HepG2 (cell line): ENCODE data around the gene KRCC1. TPM values are rescaled to one million over a fixed set of nuclear protein-coding genes. Genes with fewer than 3 reads are reported as not detected.
A peak's percentile ranks its signal among the peaks of the same experiment; 100 is the strongest.

Experiments
- ARNT2 ChIP-seq: sonication (generic); formaldehyde crosslinking; IDR thresholded peaks from 2 replicates; pipeline ENCODE4 v1.8.0; 2022; ENCODE audit warnings: mild to moderate bottlenecking, low read depth, missing genetic modification reagents, moderate library complexity
- ARNTL ChIP-seq: sonication (generic); formaldehyde crosslinking; IDR thresholded peaks from 2 replicates; pipeline ENCODE4 v1.4.0; 2020; ENCODE audit warnings: mild to moderate bottlenecking, missing genetic modification reagents
- HNRNPUL1 ChIP-seq: fragments of 200-400 bp; formaldehyde crosslinking; IDR thresholded peaks from 2 replicates; pipeline ENCODE4 v1.6.1; 2017; ENCODE audit warnings: low read depth, mild to moderate bottlenecking, low read length, moderate library complexity
- HOXA3 ChIP-seq: sonication (generic); formaldehyde crosslinking; IDR thresholded peaks from 2 replicates; pipeline ENCODE4 v1.5.0; 2020; ENCODE audit warnings: missing genetic modification reagents
- MTA1 ChIP-seq: sonication (generic); formaldehyde crosslinking; IDR thresholded peaks from 2 replicates; pipeline ENCODE4 v1.4.0; 2020; ENCODE audit warnings: missing genetic modification reagents, mild to moderate bottlenecking, borderline replicate concordance
- RXRA ChIP-seq: sonication (generic); formaldehyde crosslinking; IDR thresholded peaks from 2 replicates; pipeline ENCODE4 v1.5.1; 2020; ENCODE audit warnings: missing genetic modification reagents
- SPEN ChIP-seq: sonication (generic); formaldehyde crosslinking; IDR thresholded peaks from 2 replicates; pipeline ENCODE4 v1.5.1; 2020; ENCODE audit warnings: low read depth, mild to moderate bottlenecking, missing genetic modification reagents
- SRY ChIP-seq: sonication (generic); formaldehyde crosslinking; IDR thresholded peaks from 2 replicates; pipeline ENCODE4 v1.8.0; 2022; ENCODE audit warnings: mild to moderate bottlenecking, missing genetic modification reagents
- ZBTB44 ChIP-seq: sonication (generic); formaldehyde crosslinking; IDR thresholded peaks from 2 replicates; pipeline ENCODE4 v1.4.0; 2020; ENCODE audit warnings: missing genetic modification reagents
- ZMAT5 ChIP-seq: sonication (generic); formaldehyde crosslinking; IDR thresholded peaks from 2 replicates; pipeline ENCODE4 v1.5.0; 2020; ENCODE audit warnings: mild to moderate bottlenecking, low read depth, missing genetic modification reagents, borderline replicate concordance
- ZNF354B ChIP-seq: sonication (generic); formaldehyde crosslinking; IDR thresholded peaks from 2 replicates; pipeline ENCODE4 v1.8.0; 2022; ENCODE audit warnings: mild to moderate bottlenecking, missing genetic modification reagents
- ZNF513 ChIP-seq: sonication (generic); formaldehyde crosslinking; conservative IDR thresholded peaks from 2 replicates; pipeline ENCODE4 v1.5.0; 2020; ENCODE audit warnings: missing genetic modification reagents
- ZNF800 ChIP-seq: sonication (generic); formaldehyde crosslinking; IDR thresholded peaks from 2 replicates; pipeline ENCODE4 v1.4.0; 2020; ENCODE audit warnings: missing genetic modification reagents
- ZNF883 ChIP-seq: sonication (generic); formaldehyde crosslinking; IDR thresholded peaks from 2 replicates; pipeline ENCODE4 v1.5.1; 2020; ENCODE audit warnings: mild to moderate bottlenecking, missing genetic modification reagents; ENCODE audit errors: not compliant biosample characterization
- ZXDC ChIP-seq: sonication (generic); formaldehyde crosslinking; IDR thresholded peaks from 2 replicates; pipeline ENCODE4 v1.5.0; 2020; ENCODE audit warnings: mild to moderate bottlenecking, missing genetic modification reagents
- polyA plus RNA-seq, 8 experiments: library from polyadenylated mRNA; depleted of rRNA in 3 of 8; stranded (reverse) in 7 of 8; unstranded in 1 of 8; fragments of >200 nt; fragmentation: Illumina TruSeq in 4 of 8; extraction: Trizol in 4 of 8; gene quantifications; 2 replicates each; pipeline versions ENCODE4 v1.2.1 to v1.2.3, GENCODE V29; 2011 to 2016; ENCODE audit warnings: low read depth in 4 of 8, missing spikeins in 1 of 8, mixed read lengths in 1 of 8; ENCODE audit not compliant: insufficient read depth in 1 of 8
- total RNA-seq, 5 experiments: library from RNA; depleted of rRNA; stranded (reverse); fragments of >200 nt; fragmentation: Illumina TruSeq; extraction: Trizol; gene quantifications; 2 replicates each; pipeline ENCODE4 v1.2.3, GENCODE V29; 2016; ENCODE audit warnings: low read depth in 1 of 5

KRCC1 gene
- total and polyA plus RNA-seq, 2 of the 13 experiments (the other 11 are each of a cell fraction or from before 2014, with no cell fraction given): 6.5 to 7.7 TPM

- TF ChIP-seq ZNF513 (CRISPR knock-in tag) (no peak), ZBTB44 (CRISPR knock-in tag) (no peak), ZXDC (CRISPR knock-in tag) (0 out of 2 replicates have a peak, but pooled peaks have one; percentile 37), HNRNPUL1 (no peak), ZNF354B (CRISPR knock-in tag) (peak; percentile 34; the same call in 1 of the 2 replicates), RXRA (CRISPR knock-in tag) (peak; percentile 59; the same call in 1 of the 2 replicates), SRY (CRISPR knock-in tag) (peak; percentile 67; the same call in 1 of the 2 replicates), MTA1 (CRISPR knock-in tag) (peak; percentile 72; the same call in 1 of the 2 replicates), ZMAT5 (CRISPR knock-in tag) (no peak), HOXA3 (CRISPR knock-in tag) (peak; percentile 10; the same call in 1 of the 2 replicates), ARNT2 (no peak), ZNF800 (CRISPR knock-in tag) (peak; percentile 37), SPEN (CRISPR knock-in tag) (0 out of 2 replicates have a peak, but pooled peaks have one; percentile 56), ARNTL (CRISPR knock-in tag) (0 out of 2 replicates have a peak, but pooled peaks have one; percentile 11), ZNF883 (peak; percentile 55)
Measured at GRCh38 chr2:88016960-88017779, 38.4 kb downstream of the KRCC1 start (continued).
